ENCODE measurements around the gene LRRIQ4.

LRRIQ4 gene

GRCh38 chr3:169769287-169770181 lies 43.1 kb upstream of the LRRIQ4 start, which contains the start of gene ACTRT3:
TSS of gene ACTRT3 (minus strand) at chr3:169769561. CDS start at chr3:169769520, 41 bp downstream.
- H3K4me2 ChIP-seq (ENCODE audit: insufficient read depth, low read length), result peak within 1 kb of the TSS; percentile 65
- no peak within 1 kb of the TSS; the same call in 1 of the 2 replicates for H3K27ac ChIP-seq (ENCODE audit: low read length)
- peak within 1 kb of the TSS; percentile 50 for H3K9ac ChIP-seq (ENCODE audit: low read depth, low read length)
- no peaks in the 10 kb centered on the region for H3K9me3 ChIP-seq (ENCODE audit: insufficient read depth, low read length, severe bottlenecking)
- no peak for ATAC-seq (ENCODE audit: insufficient read depth, low read depth)
- peak within 1 kb of the TSS; percentile 29 to 54; a peak in 3 of 4 replicates for H3K4me3 ChIP-seq (ENCODE audit: low read depth in 1 of 2, low read length in 2 of 2)
- H2AFZ ChIP-seq (ENCODE audit: low read depth, low read length), result peak within 1 kb of the TSS; percentile 71
- peaks cover 16% of the 10 kb centered on the region for H3K79me2 ChIP-seq (ENCODE audit: insufficient read depth, low read length)
- peaks cover 22% of the 10 kb centered on the region for H3K4me1 ChIP-seq (ENCODE audit: insufficient read depth, low read length)
- no peaks in the 10 kb centered on the region for H3K27me3 ChIP-seq (ENCODE audit: insufficient read depth, low read length, poor library complexity)
- H3K36me3 ChIP-seq (ENCODE audit: insufficient read depth, low read length), result peaks cover 5% of the 10 kb centered on the region
- TF ChIP-seq CTCF (IDR thresholded peaks at IDR 0.05; ENCODE audit: borderline replicate concordance, extremely low read depth, low read length, poor library complexity, severe bottlenecking) (no peak), EZH2 (IDR thresholded peaks at IDR 0.05; ENCODE audit: borderline replicate concordance, low read depth, low read length, severe bottlenecking) (no peak)
- no peaks in the 10 kb centered on the region; the same call in 1 of the 2 replicates for H4K20me1 ChIP-seq (ENCODE audit: insufficient read depth, low read length)
- peak; percentile 43 for DNase-seq

GRCh38 chr3:169771497-169772304 lies 41.0 kb upstream of the LRRIQ4 start:
- Histone ChIP-seq H3K27me3 (ENCODE audit: insufficient read depth, low read length, poor library complexity) (no peaks in the 10 kb centered on the region), H3K36me3 (ENCODE audit: insufficient read depth, low read length) (peaks cover 24% of the 10 kb centered on the region), H3K4me2 (ENCODE audit: insufficient read depth, low read length) (peak overlapping the region; percentile 78), H3K9ac (ENCODE audit: low read depth, low read length) (peak overlapping the region; percentile 87), H3K9me3 (ENCODE audit: insufficient read depth, low read length, severe bottlenecking) (no peaks in the 10 kb centered on the region), H3K4me3 (ENCODE audit: low read depth in 1 of 2, low read length in 2 of 2) (peak overlapping the region; percentile 79 to 80), H3K27ac (ENCODE audit: low read length) (peak overlapping the region; percentile 92), H3K4me1 (ENCODE audit: insufficient read depth, low read length) (peaks cover 32% of the 10 kb centered on the region), H3K79me2 (ENCODE audit: insufficient read depth, low read length) (peaks cover 35% of the 10 kb centered on the region), H2AFZ (ENCODE audit: low read depth, low read length) (peak overlapping the region; percentile 96), H4K20me1 (ENCODE audit: insufficient read depth, low read length) (no peaks in the 10 kb centered on the region; the same call in 1 of the 2 replicates)
- TF ChIP-seq CTCF (IDR thresholded peaks at IDR 0.05; ENCODE audit: borderline replicate concordance, extremely low read depth, low read length, poor library complexity, severe bottlenecking) (no peak), EZH2 (IDR thresholded peaks at IDR 0.05; ENCODE audit: borderline replicate concordance, low read depth, low read length, severe bottlenecking) (no peak)
- DNase-seq (peak; percentile 77), ATAC-seq (ENCODE audit: insufficient read depth, low read depth) (peak; percentile 17; the same call in 2 of the 3 replicates)

- no peaks in the 10 kb centered on the region; the same call in 1 of the 2 replicates for H4K20me1 ChIP-seq (ENCODE audit: insufficient read depth, low read length)
- H3K4me2 ChIP-seq (ENCODE audit: insufficient read depth, low read length), result peak overlapping the region; percentile 78
- H3K9ac ChIP-seq (ENCODE audit: low read depth, low read length), result peak overlapping the region; percentile 87
- DNase-seq (peak; percentile 79), ATAC-seq (ENCODE audit: insufficient read depth, low read depth) (peak; percentile 44)
- H3K4me1 ChIP-seq (ENCODE audit: insufficient read depth, low read length), result peaks cover 32% of the 10 kb centered on the region
- peak overlapping the region; percentile 79 to 80 for H3K4me3 ChIP-seq (ENCODE audit: low read depth in 1 of 2, low read length in 2 of 2)
- H3K36me3 ChIP-seq (ENCODE audit: insufficient read depth, low read length), result peaks cover 31% of the 10 kb centered on the region
- peaks cover 42% of the 10 kb centered on the region for H3K79me2 ChIP-seq (ENCODE audit: insufficient read depth, low read length)
- peak overlapping the region; percentile 92 for H3K27ac ChIP-seq (ENCODE audit: low read length)
- TF ChIP-seq EZH2 (IDR thresholded peaks at IDR 0.05; ENCODE audit: borderline replicate concordance, low read depth, low read length, severe bottlenecking) (no peak), CTCF (IDR thresholded peaks at IDR 0.05; ENCODE audit: borderline replicate concordance, extremely low read depth, low read length, poor library complexity, severe bottlenecking) (no peak)
- H2AFZ ChIP-seq (ENCODE audit: low read depth, low read length), result peak overlapping the region; percentile 87
- no peaks in the 10 kb centered on the region for H3K9me3 ChIP-seq (ENCODE audit: insufficient read depth, low read length, severe bottlenecking)
- no peaks in the 10 kb centered on the region for H3K27me3 ChIP-seq (ENCODE audit: insufficient read depth, low read length, poor library complexity)
These were observed 40.3 kb upstream of the LRRIQ4 start for GRCh38 chr3:169772305-169772896.

Data from DND-41 (cell line).